Raji (cell line): ENCODE results near the gene CFAP119.

ENCODE experiments used
- POLR2A ChIP-seq: IDR thresholded peaks from 2 replicates; pipeline ENCODE4 v1.6.1; 2011; ENCODE audit warnings: low read depth, low read length, control low read depth; ENCODE audit not compliant: insufficient read depth

CFAP119 gene

DNA sequence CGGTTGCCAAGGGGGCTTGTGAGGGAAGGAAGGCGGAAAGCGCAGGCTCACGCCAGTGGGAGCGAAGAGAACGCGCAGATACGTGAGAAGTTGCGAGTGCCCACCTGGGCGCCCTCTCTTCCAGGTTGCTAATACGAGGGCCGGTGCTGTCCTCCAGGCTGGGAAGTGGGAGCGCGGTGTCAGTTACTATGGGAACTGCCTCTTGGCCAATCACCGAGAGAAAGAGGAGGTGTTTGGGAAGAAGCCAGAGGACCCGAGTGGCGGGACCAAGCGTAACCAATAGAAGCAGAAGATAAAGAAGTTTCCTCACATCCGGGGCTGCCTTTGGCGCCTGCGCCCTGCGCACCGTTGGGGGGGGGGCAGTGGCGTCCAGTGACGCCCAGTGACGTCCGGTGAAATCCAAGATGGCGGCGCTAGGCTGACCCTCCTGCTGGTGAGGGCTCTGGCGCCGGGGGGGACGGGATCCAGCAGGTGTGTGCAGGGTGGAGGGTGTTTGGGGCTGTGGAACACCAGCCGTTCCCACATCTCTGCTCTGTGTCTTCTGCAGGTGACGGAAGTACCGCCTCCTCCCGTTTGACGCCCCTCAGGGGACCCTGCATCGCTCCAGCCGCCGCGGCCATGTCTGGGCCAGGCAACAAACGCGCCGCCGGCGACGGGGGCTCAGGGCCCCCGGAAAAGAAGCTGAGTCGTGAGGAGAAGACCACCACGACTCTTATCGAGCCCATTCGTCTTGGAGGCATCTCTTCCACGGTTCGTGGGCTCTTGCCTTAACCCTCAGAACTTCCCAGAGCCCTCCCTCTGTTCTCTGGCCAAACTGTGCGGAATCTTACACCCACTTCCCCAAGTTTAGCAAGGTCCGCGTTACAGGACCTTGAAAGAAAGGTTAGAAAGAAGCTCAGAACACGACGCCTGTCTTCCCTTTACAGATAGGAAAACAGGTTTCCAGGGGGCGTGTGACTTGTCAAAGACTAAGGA is at the start of gene CFAP119, which contains the start of gene RNF40:
TSS of gene CFAP119 (minus strand) at position 135 of the 975 bp plus-strand sequence. CDS start 314 bp downstream, outside the sequence.
TSS of gene RNF40 (plus strand) at position 395 of the 975 bp plus-strand sequence. CDS start at position 619, 224 bp downstream.
- TF ChIP-seq POLR2A, result peak; percentile 88

- TF ChIP-seq POLR2A, result no peak
Observed at GRCh38 chr16:30808146-30808545, 46.3 kb upstream of the CFAP119 start.

DNA sequence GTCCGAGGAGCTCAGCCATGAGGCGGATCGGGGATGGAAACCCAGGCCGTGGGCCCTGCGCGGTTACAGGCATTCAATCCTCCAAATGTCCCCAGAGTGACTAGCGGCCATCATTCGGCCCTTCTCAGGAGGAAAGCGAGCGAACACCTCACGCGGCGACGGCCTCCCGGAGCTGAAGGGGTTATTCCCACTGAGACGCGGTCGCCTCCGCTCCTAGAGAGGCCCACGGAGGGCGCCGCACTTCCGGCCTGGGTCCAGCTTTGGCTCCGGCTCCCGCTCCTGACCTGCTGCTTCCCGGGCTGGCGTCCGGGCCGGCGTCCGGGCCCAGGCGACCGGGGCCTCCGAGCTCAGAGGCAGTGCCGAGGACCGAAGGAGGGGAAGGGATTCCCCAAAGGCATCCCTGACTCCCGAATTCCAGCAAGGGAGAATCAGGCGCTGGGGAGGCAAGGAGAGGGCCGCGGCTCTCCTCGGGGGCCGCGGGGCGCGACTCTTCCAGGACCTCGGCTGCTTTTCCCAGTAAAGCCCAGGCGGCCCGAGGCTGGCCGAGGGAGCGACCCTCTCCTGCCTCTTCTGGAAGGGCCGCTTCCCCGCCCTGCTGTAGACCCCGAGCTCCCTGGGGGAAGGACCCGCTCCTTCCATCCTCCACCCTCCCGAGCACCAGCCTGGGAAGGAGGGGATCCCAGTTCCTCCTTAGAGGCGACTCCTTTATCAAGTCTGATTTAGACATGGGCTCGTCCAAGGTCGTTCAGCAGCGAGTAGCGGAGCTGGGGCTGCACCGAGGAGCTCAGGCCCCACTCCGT is 43.7 kb upstream of the CFAP119 start:
- TF ChIP-seq POLR2A, result no peak

DNA sequence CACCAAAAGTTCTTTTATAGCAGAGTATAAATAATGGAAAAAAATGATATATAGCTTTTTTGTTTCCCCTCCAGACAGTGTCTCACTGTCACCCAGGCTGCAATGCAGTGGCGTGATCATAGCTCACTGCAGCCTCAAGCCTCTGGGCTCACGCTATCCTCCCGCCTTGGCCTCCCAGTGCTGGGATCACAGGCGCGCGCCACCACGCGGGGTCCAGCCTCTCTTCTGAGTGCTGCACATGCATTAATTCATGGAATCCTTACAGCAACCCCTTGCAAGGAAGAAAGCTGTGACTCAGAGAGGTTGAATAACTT is 43.2 kb upstream of the CFAP119 start:
- no peak for TF ChIP-seq POLR2A

DNA sequence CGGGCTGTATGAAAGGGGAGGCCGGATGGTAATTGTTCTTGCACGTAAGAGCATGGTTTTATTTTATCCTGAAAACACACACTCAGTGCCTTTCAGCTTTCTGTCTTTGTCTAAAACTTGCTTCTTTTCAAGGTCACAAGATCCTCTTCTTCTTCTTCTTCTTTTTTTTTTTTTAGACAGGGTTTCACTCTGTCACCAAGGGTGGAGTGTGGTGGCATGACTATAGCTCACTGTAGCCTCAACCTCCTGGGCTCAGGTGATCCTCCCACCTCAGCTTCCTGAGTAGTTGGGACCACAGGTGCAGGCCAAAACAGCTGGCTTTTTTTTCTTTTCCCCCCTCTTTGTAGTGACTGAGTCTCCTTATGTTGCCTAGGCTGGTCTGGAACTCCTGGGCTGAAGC is 41.1 kb upstream of the CFAP119 start:
- TF ChIP-seq POLR2A, result no peak

GRCh38 chr16:30797670-30798309 is 35.9 kb upstream of the CFAP119 start:
- TF ChIP-seq POLR2A, result no peak

- TF ChIP-seq POLR2A, result no peak
Observed at GRCh38 chr16:30794634-30795033, 32.8 kb upstream of the CFAP119 start.

DNA sequence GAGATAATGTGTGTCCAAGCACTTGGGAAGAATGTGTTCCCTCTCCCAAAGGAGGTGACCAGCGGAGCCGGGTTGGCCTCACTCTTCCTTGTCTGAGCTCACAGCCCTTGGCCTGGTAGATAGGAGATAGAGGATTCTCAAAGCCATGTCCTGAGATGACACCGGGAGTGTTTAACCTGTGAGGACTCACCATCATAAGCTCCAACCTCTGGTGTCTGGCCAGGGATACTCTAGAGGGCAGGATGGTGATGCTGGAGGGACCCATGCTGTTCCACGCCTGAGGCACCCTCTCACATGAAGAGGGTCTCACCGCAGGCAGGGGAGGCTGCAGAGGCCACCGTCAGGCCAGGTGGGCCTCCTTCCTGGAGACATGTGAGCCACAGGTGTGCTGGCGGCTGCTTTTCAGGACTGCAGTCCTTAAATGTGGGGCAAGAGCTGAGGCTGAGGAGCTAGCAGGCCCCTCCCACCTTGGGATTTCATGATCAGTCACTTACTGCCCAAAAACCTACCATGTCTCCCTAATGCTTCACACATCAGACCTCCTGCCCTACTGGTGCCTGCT is 31.7 kb upstream of the CFAP119 start:
- no peak for TF ChIP-seq POLR2A

DNA sequence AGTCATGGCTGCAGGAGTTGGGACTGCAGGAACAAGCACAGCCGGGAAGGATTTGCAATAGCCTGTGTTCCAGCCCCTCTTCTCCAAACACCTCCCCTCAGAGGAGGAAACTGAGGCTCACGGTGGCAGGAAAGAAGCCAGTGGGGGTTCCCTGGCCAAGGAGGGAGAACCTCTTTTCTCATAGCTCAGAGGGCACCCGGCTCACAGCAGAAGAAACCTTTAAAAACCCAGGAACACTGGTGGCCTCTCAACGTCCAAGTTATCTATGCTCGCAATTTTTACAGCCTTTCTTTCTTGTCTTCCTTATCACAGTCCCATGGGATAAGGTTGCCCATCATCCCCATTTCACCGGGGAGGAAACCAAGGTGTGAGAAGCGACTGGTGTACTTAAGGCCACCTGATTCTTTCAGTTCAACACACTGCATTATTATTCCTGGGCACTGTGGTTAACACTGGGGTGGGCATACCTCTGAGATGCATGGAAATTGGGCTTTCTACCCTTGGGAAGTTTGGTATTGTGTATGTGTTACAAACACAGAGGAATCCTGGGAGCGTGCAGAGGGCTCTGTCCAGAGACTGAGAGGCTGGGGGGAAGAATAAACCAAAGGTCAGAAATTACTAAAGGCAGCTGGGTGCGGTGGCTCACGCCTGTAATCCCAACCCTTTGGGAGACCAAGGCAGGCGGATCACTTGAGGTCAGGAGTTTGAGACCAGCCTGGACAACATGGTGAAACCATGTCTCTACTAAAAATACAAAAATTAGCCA is 25.9 kb upstream of the CFAP119 start:
- no peak for TF ChIP-seq POLR2A

- TF ChIP-seq POLR2A, result no peak
Observed at GRCh38 chr16:30786936-30787612, 25.2 kb upstream of the CFAP119 start, which contains the start of gene ZNF629. Gene ZNF629, minus strand, starts transcription at chr16:30787205. Its CDS starts 2,723 bp downstream, at chr16:30784482.

GRCh38 chr16:30786115-30786935 is 24.5 kb upstream of the CFAP119 start:
- no peak for TF ChIP-seq POLR2A
